ENCODE results near the gene ARFGEF2.

DNA sequence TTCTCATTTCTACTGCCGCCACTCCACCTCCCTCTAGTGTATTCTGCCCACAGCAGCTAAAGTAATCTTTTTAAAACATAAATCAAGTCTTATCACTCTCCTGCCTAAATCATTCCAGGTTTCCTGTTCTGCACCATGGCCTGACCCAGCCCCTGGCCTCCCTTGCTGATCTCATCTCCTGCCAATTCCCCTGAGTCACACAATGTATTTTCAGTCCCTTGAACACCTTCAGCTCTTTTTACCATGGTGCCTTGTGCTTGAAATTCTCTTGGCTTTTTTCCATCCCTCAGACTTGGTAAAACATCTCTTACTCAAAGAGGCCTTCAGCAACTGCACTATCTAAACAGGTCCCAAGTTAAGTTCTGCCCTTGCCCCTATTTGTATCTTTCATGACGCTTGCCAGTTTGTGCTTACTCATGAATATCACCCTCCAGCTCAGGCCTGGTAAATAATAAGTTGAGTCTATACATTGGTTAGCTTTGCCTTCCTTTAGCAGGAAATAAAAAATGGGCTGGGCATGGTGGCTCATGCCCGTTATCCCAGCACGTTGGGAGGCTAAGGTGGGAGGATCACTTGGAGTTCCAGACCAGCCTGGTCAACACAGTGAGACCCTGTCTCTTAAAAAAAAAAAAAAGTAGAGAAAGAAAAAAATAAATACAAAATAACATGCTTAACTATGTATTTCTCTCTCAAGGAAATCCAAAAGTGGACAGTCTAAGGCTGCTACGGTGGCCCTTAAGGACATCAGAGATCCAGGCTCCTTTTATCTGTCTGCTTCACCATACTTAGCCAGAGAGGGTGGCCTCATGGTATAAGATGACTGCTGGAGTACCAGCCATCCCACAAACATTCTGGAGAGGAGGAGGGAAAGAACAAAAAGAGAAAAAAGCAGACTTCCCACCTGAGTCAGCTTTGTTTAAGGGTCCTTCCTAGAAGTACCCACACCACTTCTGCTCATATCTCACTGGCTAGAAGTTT lies 62.2 kb downstream of the ARFGEF2 start:
- TF ChIP-seq EP300 (IDR thresholded peaks at IDR 0.05) (no peak), POLR2A (IDR thresholded peaks at IDR 0.05) (no peak)
